Forelimb muscle (tissue), 1 donor: ENCODE data around the gene MED9. TPM values are rescaled to one million over a fixed set of nuclear protein-coding genes. Genes with fewer than 3 reads are reported as not detected.

Experiments used
- DNase-seq: peaks from one replicate; pipeline ENCODE4 v3.0.0-alpha.2; 2013; ENCODE audit warnings: low read depth
- polyA plus RNA-seq: library from polyadenylated mRNA; unstranded; fragments of 120-200 nt; gene quantifications from one replicate; pipeline ENCODE4 v1.2.1, GENCODE V29; 2013; ENCODE audit not compliant: insufficient read length

Gene MED9
- polyA plus RNA-seq, 1 donor, result 15.9 TPM

DNA sequence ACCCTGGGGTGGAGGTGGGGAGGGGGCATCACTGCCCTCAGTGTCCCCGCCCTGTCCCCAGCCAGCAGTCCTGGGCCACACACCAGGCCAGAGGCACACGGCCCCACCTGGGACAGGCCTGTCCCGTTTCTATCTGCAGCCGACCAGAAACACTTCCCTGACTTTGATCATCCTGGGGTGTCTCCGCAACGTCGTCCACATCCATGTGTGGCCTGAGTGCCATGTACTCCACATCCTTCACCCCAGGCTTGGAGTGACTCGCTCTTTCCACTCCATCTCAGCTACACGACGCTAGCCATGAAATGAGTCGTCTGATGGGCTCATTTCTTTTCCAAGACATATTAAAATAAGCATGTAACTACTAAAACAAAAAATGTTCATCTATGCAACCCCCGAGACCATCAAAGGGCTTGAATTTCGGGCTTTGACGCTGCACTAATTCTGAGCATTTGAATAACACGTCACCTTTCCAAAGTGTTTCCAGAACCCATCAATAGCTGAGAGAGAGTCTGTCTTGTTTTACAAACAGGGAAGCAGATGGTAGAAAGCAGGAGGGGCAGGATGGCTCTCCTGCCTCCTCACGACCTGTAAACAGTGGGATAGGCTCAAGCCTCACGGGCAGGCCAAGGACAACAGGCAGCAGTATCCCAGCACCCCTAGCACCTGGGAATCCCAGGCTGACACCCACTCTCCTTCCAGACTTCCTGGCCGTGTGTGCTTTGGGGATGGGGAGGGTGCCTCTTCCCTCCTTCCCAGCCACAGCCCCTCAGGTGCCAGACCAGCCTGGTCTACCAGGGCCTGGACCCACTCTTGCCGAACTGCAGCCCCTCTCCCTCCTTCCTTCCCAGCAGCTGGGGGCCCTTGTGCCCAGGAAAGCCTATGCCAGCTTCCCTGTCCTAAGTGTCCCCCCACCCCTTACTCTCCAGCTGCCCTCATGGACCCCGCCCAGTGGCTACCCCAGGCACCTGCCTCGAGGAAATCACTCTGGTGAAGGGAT is 39.4 kb downstream of the MED9 start:
- no peak for DNase-seq

DNA sequence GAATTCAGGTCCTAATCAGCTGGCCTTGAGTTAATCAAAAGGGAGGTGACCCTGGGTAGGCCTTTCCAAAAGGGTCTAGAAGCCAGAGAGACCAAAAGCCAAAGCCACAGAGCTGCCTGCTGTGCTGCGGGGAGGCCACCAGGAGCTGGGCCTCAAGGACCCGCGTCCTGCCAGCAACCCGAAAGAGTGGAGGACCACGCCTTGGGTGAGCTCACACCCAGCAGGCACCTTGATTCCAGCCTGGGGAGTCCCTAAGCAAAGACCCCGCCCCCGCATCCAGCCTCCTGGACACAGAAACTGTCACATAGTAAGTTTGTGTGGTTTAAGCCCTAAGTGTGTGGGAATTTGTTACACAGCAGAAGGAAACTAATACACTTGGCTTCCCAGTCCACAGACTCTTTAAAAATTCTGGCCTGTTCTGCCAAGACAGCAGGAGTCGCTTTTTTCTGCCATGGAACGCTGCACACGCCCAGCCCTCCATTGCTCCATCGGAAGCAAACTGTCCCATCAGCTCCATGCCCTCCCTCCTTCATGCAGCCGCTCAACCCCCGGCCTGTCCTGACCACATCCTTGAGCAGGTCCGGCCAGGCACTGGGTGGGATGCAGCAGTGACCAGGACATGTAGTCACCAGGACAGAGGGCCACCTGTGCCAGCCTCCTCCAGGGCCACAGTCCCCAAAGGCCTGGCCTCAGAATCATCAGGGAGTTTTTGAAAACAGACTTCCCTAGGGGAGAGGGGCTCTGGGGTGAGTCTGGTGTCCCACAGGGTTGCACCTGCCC is 40.3 kb downstream of the MED9 start:
- no peak for DNase-seq

DNA sequence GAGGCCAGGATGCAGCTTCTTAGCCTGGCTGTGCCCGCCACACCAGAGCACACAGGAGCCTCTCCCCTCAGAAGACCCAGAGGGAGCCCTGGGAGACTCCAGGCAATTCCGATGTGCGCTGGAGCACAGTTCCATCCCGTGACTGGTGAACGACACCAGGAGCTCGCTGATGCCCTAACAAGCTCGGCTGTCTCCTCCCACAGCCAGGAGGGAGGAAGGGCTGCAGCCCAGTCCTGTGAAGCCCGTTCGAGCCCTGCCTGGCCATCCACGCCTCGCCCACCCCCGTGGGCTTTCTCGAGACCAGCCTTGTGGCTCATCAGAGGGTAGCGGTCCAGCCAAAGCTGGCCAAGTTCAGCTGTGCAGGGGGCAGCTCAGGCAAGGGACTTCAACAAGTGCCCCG is 41.2 kb downstream of the MED9 start:
- no peak for DNase-seq

DNA sequence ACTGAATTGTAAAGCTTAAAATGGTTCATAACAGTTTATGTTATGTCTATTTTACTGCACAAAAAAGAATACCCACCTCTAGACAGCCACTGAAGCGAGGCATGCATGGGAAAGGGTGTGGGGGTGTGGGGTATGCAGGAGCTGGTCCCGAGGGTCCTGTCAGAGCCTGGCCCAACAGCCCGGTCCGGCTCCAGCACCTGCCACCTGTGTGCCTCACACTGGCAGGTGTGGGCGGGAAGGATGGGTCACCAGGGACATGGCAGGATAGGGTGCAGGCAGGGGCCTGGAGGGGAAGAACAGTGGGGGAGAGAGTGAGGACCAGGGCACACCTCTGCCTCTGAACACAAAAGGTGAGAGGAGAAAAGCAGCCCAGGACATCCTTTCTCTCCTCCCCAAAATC is 42.2 kb downstream of the MED9 start:
- DNase-seq, result no peak

DNA sequence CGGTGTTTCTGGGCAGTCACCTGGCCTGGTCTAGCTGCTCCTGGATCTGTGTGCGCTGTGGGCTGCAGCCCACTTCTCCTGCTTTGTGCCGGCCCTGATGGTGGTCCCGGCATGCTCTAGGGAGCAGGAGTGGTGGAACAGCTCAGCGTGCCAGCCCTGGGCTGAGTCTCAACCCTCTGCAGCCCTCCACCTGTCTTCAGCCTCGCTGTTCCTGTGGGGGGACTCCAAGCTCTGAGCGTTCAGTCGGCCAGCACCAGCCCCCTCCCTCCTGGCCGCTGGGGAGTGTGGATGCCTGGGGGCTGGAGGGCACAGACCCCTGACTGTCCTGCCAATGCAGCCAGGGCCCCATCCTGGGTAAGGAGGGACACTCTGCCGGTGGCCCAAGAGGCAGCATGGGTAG is 43.1 kb downstream of the MED9 start:
- no peak for DNase-seq

DNA sequence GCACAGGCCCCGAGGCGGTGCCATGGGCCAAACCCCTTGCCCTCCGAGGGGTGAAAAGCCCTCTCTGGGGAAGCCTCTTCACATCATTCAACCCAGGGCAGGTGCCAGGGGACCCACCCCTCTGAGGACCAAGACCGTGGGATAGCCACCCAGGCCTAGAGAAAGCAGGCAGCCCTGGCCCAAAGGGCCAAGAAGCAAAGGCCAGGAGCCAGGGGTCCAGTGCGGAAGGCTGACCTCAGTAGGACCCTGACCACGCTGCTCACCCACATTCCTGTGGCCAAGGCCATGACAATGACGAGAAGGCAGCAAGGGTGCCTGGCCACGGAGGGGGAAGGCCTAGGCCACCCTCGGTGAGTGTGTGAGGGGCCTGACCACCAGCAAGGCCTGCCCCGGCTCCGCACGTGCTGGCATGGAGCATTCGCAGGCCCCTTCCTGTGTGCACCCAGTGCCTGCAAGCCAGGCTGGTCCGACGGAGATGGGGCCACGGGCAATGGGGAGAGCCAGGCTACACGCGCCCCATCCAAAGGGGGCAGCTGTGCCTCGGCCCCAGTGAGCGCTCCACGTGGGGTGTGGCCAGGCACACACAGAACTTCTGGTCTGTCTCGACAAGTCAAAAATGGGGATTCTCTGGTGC is 43.9 kb downstream of the MED9 start:
- DNase-seq, result no peak

DNA sequence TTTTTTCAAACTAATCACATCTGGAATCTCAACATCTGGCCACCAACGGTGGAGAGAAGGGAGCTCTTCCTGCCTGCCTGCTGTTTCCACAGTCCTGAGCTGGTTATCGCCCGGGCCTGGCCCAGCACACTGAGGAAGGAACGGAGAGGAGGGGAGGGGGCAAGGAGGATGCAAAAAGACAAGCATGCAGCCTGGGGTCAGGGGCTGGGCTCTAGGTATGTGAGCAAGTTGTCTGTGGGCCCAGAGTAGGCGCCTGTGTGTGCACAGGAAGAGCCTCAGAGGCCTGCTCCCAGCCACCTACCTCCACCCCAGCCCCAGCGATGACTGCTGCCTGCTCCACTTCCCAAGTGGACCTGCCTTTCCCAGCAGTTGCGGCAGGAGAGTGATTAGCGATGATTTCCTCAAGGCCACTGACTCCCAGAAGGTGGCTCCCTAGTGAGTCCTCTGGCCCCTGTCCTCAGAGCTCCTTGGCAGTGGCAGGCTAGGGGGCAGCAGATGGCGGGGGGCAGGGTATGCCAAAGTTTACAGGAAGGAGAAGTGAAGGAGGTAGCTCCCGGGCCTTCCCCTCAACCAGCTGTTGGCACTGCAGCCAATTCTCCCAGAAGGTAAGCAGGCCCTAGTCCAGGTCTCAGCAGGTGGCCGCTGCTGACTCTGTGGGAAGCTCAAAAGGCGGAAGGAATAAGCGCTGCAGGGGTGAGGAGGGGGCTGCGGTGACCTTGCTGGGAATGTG is 46.4 kb downstream of the MED9 start:
- no peak for DNase-seq

DNA sequence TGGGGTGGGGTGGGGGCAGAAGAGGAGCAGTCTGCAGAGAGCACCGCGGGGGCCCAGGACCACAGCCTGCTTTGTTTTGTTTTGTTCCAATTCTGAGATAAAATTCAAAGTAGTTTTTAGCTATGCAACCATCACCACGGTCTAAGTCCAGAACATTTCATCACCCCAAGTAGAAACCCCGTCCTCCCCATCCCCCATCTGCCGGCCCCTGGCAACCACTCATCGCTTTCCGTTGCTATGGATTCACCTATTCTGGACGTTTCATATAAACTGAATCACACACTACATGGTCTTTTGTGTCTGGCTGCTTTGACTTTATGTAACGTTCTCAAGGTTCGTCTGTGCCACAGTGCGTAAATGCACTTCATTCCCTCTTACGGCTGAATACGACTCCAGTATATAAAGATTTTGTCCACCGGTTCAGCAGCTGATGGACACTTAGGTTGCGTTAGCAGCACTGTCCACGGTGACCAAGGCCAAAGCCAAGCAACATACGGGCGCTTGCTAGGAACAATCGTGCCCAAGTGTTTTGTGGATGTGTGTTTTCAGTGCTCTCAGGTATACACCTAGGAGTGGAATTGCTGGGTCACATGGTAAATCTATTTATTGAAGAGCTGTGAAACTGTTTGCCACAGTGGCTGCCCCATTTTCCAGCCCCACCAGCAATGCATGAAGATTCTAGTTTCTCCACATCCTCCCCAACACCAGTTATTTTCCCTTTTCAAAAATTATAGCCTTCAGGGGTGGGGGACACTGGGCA is 47.1 kb downstream of the MED9 start:
- DNase-seq, result no peak

DNA sequence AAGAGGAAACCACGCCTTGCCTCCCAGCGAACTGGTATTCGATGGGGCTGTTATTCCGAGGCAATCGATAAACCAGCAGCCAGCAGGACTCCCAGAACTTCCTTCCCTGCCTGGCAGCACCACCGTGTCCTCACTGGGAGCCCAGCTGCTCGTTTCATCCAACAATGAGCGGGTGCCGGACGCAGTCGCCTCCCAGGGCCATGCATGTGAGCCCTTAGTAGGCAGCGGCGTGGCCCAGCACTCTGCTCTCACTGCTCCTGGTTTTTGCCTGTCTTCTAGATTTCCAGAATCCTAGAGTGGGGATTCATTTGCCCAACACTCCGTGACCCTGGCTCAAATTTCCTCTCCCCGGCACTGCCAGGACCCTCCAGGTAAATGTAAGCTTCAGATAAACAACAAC is 48.5 kb downstream of the MED9 start:
- DNase-seq, result no peak

DNA sequence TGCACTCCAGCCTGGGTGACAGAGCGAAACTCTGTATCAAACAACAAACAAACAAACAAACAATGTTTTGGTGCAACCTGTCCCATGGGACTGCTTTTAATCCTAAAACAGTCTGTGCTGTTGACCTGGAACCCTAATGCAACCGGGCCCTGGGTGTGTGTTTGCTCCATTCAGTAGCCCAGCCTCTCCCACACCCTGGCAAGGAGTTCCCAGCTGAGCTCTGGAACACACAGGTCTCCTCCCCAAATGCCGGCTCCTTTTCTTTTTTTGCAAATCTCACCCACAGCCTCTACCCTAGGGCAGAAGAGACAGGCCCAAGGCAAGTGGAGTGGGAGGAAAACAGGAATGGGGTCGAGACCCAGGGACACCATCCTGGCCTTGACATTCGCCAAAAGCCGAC is 49.2 kb downstream of the MED9 start:
- no peak for DNase-seq

DNA sequence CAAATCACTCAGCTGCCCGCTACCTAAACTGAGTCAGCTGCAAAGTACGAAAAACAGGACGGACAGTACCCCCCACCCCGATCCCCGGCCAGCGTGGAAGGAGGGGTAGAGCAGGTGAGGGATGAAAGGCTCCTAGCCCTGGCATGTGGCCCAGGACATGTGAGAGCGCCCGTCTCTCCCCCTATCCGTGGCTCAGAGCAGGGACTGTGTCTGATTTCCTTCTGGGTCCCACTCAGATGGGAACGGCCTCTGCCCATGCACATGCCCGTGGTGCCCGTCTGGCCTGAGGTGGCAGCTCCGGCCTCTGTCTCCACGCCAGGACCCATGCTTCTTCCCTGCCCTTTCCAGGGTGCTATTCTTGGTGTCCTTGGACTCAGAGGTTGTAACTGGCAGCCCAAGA is 49.6 kb downstream of the MED9 start:
- DNase-seq, result no peak

DNA sequence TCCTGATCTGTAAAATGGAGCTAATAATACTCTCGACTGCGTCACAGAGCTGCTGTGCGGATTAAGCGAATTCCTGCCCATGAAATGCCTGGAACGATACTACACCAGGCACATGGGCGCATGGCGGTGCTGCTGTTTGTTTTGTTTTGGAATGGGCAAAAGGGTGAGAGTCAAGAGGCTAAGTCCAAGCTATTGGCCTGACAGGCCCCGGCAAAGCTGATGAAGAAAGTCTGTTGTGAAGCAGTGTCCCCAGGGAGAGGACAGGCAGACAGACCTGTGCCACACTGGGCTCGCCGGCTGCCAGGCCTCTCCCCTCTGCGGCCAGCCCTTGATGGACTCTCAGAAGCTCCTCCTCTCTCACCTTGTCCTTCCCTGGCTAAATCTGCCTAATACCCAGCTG is 50.7 kb downstream of the MED9 start:
- no peak for DNase-seq

DNA sequence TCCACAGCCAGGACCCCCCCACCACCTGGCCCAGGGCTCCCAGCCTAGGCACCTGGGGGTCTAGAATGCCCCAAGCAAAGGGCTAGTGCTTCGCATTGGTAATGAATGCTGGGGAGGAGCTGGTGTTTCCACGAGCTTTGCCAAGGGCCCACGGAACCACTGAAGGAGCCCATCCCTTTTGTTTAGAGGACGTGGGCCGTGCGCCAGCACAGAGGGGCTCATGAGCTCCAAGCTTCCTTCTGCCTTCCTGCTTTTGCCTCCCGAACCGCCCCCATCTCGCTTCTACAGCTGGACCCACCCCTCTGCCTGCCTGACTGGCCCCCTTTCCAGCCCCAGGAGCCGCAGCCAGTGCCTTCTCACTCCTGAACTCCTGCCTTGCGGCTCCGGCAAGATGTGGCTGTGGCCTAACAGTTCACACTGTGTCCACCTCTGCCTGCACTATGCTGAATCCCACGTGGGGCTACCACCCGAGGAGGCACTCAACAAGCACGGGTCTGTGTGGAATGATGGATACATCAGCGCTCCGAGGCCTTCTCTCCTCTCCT is 51.2 kb downstream of the MED9 start:
- no peak for DNase-seq

DNA sequence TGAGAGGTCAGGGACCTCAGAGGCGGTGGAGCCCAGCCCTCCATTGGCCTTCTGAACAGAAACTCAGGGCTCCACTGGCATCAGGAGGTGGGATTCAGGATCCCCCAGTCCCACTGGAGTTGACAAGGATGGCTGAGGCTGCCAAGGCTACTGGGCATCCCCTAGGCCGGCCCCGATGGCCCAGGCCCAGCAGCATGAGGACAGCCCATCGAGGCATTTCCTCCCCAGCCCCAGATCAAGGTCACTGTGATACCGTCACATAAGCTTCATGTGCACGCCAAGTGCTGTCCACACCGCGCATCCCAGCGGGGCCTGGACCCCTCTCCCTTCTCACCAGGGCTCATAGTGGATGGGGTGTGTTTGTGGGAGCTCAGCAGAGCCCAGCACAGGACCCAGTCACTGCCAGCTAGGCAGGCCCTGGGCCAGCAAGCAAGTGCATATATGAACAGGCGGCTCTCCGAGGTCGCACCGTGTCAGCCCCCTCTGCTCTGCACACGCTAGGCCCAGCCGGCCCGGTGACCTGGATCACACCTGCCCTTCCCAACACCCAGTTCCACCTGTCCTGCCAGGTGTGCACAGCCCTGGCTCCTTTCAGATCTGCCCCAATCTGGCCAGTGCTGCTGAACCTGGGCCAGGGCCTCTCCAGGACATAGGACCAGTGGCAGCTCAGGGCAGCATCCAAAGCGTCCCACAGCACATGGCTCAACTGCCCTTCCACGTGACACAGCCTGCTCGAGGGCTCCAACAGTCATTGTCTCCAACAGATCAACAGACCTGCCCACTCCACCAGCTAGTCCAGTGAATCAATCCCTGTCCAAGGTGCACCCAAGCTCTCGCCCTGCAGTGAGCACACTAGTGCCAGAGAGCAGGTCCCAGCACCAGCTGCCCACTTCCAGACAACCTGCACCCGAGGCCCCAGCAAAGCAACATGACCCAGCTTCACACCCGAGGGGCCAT is 52.2 kb downstream of the MED9 start:
- no peak for DNase-seq

DNA sequence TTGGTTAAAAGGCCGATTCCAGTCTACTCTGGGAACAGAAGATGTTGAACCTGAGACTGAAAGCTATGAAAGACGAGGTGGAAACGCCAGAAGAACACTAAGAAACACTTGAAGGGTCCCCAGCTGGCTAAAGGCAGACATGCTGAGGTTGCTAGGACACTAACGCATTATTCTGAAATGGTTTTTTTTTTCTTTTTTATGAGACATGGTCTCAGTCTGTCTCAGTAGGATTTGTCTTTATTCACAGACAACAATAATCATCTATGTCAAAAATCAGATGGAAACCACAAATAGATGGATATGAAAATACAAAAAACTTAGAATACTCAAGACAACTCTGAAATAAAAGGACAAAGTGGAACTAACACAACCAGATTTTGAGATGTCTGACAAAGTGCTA is 54.4 kb downstream of the MED9 start:
- no peak for DNase-seq

DNA sequence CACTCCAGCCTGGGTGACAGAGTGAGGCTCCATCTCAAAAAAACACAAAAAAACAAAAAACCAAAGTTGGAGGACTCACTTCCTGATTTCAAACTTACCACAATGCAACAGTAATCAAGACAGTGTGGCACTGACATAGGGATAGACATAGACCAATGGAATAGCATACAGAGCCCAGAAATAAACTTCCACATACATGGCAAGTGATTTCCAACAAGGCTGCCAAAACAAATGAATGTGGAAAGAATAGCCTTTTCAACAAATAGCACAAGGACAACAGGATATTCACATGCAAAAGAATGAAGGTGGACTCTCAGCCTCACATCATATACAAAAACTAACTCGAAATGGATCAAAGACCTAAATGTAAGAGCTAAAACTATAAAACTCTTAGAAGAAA is 56.2 kb downstream of the MED9 start:
- DNase-seq, result no peak

DNA sequence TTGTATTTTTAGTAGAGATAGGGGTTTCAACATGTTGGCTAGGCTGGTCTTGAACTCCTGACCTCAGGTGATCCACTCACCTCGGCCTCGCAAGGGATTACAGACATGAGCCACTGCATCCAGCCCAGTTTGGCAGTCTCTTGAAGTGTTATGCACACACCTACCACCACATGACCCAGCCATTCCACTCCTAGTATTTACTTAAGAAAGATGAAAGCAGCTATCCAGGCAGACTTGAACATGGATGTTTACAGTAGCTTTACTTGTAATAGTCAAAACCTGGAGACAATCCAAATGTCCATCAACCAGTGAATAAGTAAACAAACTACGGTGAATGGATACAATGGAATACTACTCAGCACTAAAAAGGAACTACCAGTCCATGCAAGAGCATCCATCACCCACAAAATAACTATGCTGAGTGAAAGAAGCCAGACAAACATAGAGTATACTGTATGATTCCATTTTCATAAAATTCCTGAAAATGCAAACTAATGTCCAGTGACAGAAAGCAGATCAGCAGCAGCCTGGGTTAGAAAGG is 57.2 kb downstream of the MED9 start:
- DNase-seq, result no peak

DNA sequence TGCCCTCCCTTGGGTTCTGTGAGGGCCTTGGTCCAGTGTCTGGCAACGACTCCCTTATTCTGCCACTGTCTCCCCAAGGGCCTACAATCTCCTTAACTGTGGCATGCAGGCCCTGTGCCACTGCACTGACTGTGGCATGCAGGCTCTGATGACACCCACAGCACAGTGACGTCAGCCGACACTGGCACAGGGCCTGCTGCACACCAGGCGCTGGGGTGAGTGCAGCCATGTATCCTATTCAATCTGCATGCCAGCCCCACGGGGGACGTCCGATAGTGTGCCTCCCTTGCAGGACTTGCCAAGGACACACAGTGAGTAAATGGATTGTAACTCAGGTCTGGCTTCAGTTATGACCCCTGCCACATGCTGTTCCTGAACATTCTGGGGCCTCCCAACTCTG is 59.2 kb downstream of the MED9 start:
- DNase-seq, result no peak

DNA sequence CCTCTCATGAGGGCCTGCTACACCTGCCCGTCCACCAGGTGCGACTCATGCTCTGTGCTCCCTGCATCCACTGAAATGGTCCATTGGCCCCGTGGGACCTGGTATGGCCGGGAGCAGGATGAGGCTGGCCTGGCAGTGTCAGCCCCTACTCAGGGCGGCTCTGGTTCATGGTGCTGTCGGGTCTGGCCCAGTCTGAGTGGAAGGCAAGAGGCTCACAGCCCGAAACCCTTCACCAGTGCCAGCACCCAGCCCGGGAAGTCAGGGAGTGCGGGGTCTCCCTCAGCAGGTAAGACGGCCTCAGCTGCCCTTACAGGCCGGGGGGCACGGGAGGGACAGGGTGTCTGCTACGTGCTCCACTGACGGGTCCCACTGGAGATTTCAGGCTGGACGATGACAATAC is 59.9 kb downstream of the MED9 start:
- DNase-seq, result no peak
